HepG2 (cell line): ENCODE results near the gene FAM170B.

Experiments used
- CBFB ChIP-seq: sonication (generic); formaldehyde crosslinking; IDR thresholded peaks from 2 replicates; pipeline ENCODE4 v1.4.0; 2020; ENCODE audit warnings: missing genetic modification reagents
- CREB1 ChIP-seq, 2 experiments: fragments of 450-650 bp in 1 of 2; IDR thresholded peaks; 2 replicates each; pipeline ENCODE4 v1.6.1; 2016 to 2017; ENCODE audit warnings: control low read depth in 1 of 2, mild to moderate bottlenecking in 1 of 2, missing compliant biosample characterization in 1 of 2, missing genetic modification characterization in 1 of 2
- CREM ChIP-seq, 2 experiments: sonication (generic) in 1 of 2; formaldehyde crosslinking in 1 of 2; IDR thresholded peaks; 2 replicates each; pipeline versions ENCODE4 v1.4.0 to v1.6.1; 2016 to 2020; ENCODE audit warnings: antibody characterized with exemption in 1 of 2, mild to moderate bottlenecking in 1 of 2, missing genetic modification reagents in 1 of 2
- EP300 ChIP-seq, 3 experiments: sonication (generic) in 1 of 3; formaldehyde crosslinking in 1 of 3; IDR thresholded peaks; 2 replicates each; pipeline versions ENCODE4 v1.5.1 to v1.6.1; 2011 to 2020; ENCODE audit warnings: low read depth in 2 of 3, low read length in 2 of 3, borderline replicate concordance in 1 of 3, improper control_type of control experiment in 1 of 3, mild to moderate bottlenecking in 1 of 3, missing genetic modification reagents in 1 of 3, moderate library complexity in 1 of 3
- ETV6 ChIP-seq: sonication (generic); formaldehyde crosslinking; conservative IDR thresholded peaks from 2 replicates; pipeline ENCODE4 v1.4.0; 2020; ENCODE audit warnings: missing genetic modification reagents
- MAF1 ChIP-seq: sonication (generic); formaldehyde crosslinking; IDR thresholded peaks from 2 replicates; pipeline ENCODE4 v1.5.0; 2020; ENCODE audit warnings: missing genetic modification reagents, borderline replicate concordance
- POLR2A ChIP-seq, 2 experiments: IDR thresholded peaks; 2 replicates each; pipeline ENCODE4 v1.6.1; 2011; ENCODE audit warnings: low read depth in 2 of 2, low read length in 2 of 2, mild to moderate bottlenecking in 1 of 2, moderate library complexity in 1 of 2; ENCODE audit not compliant: insufficient read depth in 1 of 2
- SMC3 ChIP-seq: IDR thresholded peaks from 2 replicates; pipeline ENCODE4 v1.6.1; 2011; ENCODE audit warnings: low read length, improper control_type of control experiment
- ZKSCAN1 ChIP-seq: fragments of 150-350 bp; IDR thresholded peaks from 2 replicates; pipeline ENCODE4 v1.6.1; 2014; ENCODE audit warnings: low read length
- TF ChIP-seq, protein P1 (sequence below): sonication (generic); formaldehyde crosslinking; IDR thresholded peaks from 2 replicates; pipeline ENCODE4 v1.4.0; 2020; ENCODE audit warnings: missing genetic modification reagents
- TF ChIP-seq, protein P2 (sequence below): sonication (generic); formaldehyde crosslinking; IDR thresholded peaks from 2 replicates; pipeline ENCODE4 v1.5.0; 2020; ENCODE audit warnings: mild to moderate bottlenecking, missing genetic modification reagents, moderate library complexity

DNA sequence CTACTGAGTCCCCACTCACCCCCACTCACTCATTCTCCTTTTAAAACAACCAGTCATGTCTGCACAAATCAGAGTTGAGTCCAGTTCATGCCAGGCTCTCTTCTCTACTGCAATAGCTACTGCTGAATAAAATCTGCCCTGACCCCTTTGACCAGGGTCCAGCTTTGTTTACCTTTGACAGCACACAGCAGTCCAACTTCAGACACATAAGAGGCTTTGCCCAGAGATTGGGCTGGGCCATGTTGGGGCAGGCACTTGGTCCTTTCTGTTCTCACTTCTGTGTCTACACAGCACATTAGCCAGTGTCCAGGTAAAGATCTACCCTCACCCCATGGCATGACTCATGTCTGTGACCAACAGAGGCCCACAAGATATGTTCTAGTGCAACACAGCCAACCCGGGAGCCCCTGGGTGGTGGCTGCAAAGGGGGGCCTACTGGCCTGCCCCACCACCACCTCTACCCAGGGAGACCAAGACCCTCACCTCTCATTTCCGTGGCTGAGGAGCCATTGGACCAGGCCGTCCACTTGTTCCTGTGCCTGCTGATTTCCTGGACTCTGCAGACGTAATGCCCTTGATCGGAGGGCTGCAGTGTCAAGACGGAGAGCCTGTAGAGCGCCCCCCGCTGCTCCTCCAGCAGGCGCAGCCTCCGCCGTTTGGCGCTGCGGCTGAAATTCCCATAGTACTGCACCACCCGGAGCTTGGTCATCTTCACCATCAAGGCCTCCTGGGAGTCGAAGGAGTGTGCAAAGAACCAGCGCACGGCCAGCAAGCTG lies 26.5 kb downstream of the FAM170B start:
- TF ChIP-seq MAF1 (CRISPR knock-in tag) (no peak), SMC3 (no peak), POLR2A (IDR thresholded peaks at IDR 0.05; ENCODE audit: insufficient read depth in 1 of 2, low read depth in 2 of 2, low read length in 2 of 2) (no peak), EP300 (IDR thresholded peaks at IDR 0.05; ENCODE audit: low read depth in 2 of 2, low read length in 2 of 2) (no peak), EP300 (CRISPR knock-in tag; IDR thresholded peaks at IDR 0.05; ENCODE audit: borderline replicate concordance) (no peak), CREB1 (IDR thresholded peaks at IDR 0.05) (no peak), CREB1 (CRISPR knock-in tag; IDR thresholded peaks at IDR 0.05) (no peak), CREM (IDR thresholded peaks at IDR 0.05) (no peak), CREM (CRISPR knock-in tag; IDR thresholded peaks at IDR 0.05) (no peak), CBFB (no peak), ETV6 (CRISPR knock-in tag) (no peak), ZKSCAN1 (no peak)
- TF ChIP-seq, protein P1, sequence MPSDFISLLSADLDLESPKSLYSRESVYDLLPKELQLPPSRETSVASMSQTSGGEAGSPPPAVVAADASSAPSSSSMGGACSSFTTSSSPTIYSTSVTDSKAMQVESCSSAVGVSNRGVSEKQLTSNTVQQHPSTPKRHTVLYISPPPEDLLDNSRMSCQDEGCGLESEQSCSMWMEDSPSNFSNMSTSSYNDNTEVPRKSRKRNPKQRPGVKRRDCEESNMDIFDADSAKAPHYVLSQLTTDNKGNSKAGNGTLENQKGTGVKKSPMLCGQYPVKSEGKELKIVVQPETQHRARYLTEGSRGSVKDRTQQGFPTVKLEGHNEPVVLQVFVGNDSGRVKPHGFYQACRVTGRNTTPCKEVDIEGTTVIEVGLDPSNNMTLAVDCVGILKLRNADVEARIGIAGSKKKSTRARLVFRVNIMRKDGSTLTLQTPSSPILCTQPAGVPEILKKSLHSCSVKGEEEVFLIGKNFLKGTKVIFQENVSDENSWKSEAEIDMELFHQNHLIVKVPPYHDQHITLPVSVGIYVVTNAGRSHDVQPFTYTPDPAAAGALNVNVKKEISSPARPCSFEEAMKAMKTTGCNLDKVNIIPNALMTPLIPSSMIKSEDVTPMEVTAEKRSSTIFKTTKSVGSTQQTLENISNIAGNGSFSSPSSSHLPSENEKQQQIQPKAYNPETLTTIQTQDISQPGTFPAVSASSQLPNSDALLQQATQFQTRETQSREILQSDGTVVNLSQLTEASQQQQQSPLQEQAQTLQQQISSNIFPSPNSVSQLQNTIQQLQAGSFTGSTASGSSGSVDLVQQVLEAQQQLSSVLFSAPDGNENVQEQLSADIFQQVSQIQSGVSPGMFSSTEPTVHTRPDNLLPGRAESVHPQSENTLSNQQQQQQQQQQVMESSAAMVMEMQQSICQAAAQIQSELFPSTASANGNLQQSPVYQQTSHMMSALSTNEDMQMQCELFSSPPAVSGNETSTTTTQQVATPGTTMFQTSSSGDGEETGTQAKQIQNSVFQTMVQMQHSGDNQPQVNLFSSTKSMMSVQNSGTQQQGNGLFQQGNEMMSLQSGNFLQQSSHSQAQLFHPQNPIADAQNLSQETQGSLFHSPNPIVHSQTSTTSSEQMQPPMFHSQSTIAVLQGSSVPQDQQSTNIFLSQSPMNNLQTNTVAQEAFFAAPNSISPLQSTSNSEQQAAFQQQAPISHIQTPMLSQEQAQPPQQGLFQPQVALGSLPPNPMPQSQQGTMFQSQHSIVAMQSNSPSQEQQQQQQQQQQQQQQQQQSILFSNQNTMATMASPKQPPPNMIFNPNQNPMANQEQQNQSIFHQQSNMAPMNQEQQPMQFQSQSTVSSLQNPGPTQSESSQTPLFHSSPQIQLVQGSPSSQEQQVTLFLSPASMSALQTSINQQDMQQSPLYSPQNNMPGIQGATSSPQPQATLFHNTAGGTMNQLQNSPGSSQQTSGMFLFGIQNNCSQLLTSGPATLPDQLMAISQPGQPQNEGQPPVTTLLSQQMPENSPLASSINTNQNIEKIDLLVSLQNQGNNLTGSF (CRISPR knock-in tag) = no peak
- TF ChIP-seq, protein P2, sequence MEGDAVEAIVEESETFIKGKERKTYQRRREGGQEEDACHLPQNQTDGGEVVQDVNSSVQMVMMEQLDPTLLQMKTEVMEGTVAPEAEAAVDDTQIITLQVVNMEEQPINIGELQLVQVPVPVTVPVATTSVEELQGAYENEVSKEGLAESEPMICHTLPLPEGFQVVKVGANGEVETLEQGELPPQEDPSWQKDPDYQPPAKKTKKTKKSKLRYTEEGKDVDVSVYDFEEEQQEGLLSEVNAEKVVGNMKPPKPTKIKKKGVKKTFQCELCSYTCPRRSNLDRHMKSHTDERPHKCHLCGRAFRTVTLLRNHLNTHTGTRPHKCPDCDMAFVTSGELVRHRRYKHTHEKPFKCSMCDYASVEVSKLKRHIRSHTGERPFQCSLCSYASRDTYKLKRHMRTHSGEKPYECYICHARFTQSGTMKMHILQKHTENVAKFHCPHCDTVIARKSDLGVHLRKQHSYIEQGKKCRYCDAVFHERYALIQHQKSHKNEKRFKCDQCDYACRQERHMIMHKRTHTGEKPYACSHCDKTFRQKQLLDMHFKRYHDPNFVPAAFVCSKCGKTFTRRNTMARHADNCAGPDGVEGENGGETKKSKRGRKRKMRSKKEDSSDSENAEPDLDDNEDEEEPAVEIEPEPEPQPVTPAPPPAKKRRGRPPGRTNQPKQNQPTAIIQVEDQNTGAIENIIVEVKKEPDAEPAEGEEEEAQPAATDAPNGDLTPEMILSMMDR (CRISPR knock-in tag) = no peak
